ENCODE results near the gene ZDHHC19.
A peak's percentile ranks its signal among the peaks of the same experiment; 100 is the strongest.
"Not testable (repeated sequence)": the region's sequence is repeated elsewhere in the genome, so short reads cannot be mapped to it uniquely, and the experiment has no call there.

ZDHHC19 gene

GRCh38 chr3:196175722-196176121 lies 35.5 kb downstream of the ZDHHC19 start:
- DNase-seq = no peak

GRCh38 chr3:196175116-196175625 lies 36.0 kb downstream of the ZDHHC19 start:
- no peak for DNase-seq

- no peak for DNase-seq
These were observed 36.5 kb downstream of the ZDHHC19 start for GRCh38 chr3:196174652-196175051.

GRCh38 chr3:196170296-196170695 lies 40.9 kb downstream of the ZDHHC19 start:
- not testable (repeated sequence) for DNase-seq

- DNase-seq = no peak
These were observed 41.4 kb downstream of the ZDHHC19 start for GRCh38 chr3:196169836-196170240.

GRCh38 chr3:196168808-196169391 lies 42.3 kb downstream of the ZDHHC19 start:
- no peak for DNase-seq

GRCh38 chr3:196166741-196167140 lies 44.5 kb downstream of the ZDHHC19 start:
- DNase-seq = no peak

GRCh38 chr3:196165850-196166249 lies 45.4 kb downstream of the ZDHHC19 start:
- DNase-seq = no peak

GRCh38 chr3:196165006-196165575 lies 46.1 kb downstream of the ZDHHC19 start:
- not testable (repeated sequence) for DNase-seq

- no peak for DNase-seq
These were observed 46.6 kb downstream of the ZDHHC19 start for GRCh38 chr3:196164576-196164975.

GRCh38 chr3:196163666-196164493 lies 47.3 kb downstream of the ZDHHC19 start:
- DNase-seq = no peak

- no peak for DNase-seq
These were observed 48.0 kb downstream of the ZDHHC19 start for GRCh38 chr3:196163212-196163611.

- no peak for DNase-seq
These were observed 48.5 kb downstream of the ZDHHC19 start for GRCh38 chr3:196162679-196163078.

GRCh38 chr3:196159952-196160804 lies 51.0 kb downstream of the ZDHHC19 start:
- DNase-seq = no peak

GRCh38 chr3:196159526-196159925 lies 51.7 kb downstream of the ZDHHC19 start:
- DNase-seq = no peak

- no peak for DNase-seq
These were observed 55.0 kb downstream of the ZDHHC19 start for GRCh38 chr3:196156160-196156559.

- peak; percentile 22 for DNase-seq
These were observed 60.7 kb downstream of the ZDHHC19 start for GRCh38 chr3:196150481-196150880.

- peak; percentile 48 for DNase-seq
These were observed 61.3 kb downstream of the ZDHHC19 start for GRCh38 chr3:196149831-196150301.

GRCh38 chr3:196149375-196149774 lies 61.8 kb downstream of the ZDHHC19 start:
- DNase-seq = no peak

Data from RPMI8226 (cell line).